Hepatocyte (in vitro differentiated cells): ENCODE data around the gene ROBO4.

ENCODE experiments used
- EZH2 ChIP-seq: fragments of 200-600 bp; sonication (generic); IDR thresholded peaks from 2 replicates; pipeline ENCODE4 v1.6.1; 2016; ENCODE audit warnings: antibody characterized with exemption, mild to moderate bottlenecking, borderline replicate concordance
- EZH2phosphoT487 ChIP-seq: fragments of 200-600 bp; sonication (generic); IDR thresholded peaks from one replicate; pipeline ENCODE4 v1.6.1; 2018; ENCODE audit warnings: antibody characterized with exemption, mild to moderate bottlenecking, low read depth, moderate library complexity; ENCODE audit not compliant: unreplicated experiment, severe bottlenecking
- TF ChIP-seq, protein P1 (sequence below): fragments of 200-600 bp; sonication (generic); IDR thresholded peaks from 2 replicates; pipeline ENCODE4 v1.5.1; 2016; ENCODE audit warnings: antibody characterized with exemption, mild to moderate bottlenecking; ENCODE audit not compliant: poor library complexity

DNA sequence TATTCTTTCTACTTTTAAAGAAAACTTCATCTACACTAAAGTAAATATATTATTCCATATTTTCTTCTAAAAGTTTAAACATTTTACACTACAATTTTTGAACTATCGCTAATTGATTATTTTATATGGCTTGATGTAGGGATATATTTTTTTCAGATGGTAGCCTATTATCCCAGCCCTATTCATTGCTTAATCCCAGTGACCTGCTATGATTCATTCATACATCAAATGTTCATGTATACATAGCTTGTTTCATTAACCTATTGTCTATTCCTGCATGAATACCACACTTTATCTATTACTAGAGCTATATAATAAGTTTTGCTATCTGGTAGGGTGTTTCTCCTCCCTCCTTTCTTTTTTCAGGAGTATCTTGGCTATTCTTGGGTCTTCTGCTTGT is 5.0 kb upstream of the ROBO4 start:
- TF ChIP-seq, protein P1, sequence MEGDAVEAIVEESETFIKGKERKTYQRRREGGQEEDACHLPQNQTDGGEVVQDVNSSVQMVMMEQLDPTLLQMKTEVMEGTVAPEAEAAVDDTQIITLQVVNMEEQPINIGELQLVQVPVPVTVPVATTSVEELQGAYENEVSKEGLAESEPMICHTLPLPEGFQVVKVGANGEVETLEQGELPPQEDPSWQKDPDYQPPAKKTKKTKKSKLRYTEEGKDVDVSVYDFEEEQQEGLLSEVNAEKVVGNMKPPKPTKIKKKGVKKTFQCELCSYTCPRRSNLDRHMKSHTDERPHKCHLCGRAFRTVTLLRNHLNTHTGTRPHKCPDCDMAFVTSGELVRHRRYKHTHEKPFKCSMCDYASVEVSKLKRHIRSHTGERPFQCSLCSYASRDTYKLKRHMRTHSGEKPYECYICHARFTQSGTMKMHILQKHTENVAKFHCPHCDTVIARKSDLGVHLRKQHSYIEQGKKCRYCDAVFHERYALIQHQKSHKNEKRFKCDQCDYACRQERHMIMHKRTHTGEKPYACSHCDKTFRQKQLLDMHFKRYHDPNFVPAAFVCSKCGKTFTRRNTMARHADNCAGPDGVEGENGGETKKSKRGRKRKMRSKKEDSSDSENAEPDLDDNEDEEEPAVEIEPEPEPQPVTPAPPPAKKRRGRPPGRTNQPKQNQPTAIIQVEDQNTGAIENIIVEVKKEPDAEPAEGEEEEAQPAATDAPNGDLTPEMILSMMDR, result no peak
- TF ChIP-seq EZH2phosphoT487 (no peak), EZH2 (no peak)
